GM18519 (cell line): Measurements from ENCODE around the gene DLG4.
"Not testable (repeated sequence)": the region's sequence is repeated elsewhere in the genome, so short reads cannot be mapped to it uniquely, and the experiment has no call there.

ENCODE experiments used
- ATAC-seq: cut with Tn5 transposase; IDR thresholded peaks from one replicate; pipeline ENCODE4 v1.9.1; 2021; ENCODE audit warnings: mild to moderate bottlenecking, moderate library complexity; ENCODE audit not compliant: unreplicated experiment, low FRiP score

DLG4 gene

DNA sequence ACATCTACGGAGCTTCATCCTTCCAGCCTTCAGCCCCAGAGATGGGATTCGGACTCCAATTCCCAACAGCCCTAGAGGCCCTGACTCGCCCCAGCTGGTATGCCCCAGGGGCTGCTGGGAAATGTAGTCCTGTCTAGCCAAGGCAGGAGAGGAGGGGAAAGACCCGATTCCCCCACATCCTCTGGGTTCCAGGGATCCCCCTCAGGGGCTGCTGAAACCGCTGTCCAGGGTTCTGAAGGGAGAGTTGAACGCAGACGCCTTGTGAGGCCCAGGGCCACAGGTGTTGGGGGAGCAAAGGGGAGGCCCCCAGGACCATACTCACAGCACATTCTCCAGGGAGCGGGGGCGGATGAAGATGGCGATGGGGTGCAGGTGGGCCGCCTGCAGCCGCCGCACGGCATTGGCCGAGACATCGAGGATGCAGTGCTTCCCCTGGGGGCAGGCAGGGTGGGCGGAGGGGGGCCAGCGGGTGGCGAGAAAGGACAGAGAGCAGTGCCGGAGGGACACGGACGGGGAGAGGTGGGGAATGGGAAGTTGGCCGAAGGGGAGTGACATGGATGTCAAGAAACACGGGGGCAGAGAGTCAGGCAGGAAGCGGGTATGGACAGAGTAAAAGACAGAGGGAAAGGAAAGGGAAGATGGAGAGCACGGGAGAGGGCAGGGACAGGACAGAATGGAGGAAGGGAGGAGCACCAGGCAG is 27.9 kb downstream of the DLG4 start:
- no peak for ATAC-seq

DNA sequence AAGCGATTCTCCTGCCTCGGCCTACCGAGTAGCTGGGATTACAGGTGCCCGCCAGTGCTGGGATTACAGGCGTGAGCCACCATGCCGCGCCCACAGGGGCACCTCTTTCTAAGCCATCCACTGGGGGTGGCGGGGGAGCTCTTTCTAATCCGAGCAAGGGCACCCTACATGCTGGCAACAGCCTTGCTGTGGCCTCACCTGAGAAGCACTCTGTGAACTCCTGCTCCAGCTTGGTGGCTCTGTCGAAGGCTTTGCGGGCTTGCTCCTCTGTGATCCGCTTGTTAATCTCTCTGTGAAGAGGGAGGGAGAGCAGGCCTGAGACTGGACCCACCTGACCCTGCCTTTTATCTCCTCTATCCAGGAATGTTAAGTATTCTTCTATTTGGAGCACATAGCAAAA is 28.6 kb downstream of the DLG4 start:
- no peak for ATAC-seq

DNA sequence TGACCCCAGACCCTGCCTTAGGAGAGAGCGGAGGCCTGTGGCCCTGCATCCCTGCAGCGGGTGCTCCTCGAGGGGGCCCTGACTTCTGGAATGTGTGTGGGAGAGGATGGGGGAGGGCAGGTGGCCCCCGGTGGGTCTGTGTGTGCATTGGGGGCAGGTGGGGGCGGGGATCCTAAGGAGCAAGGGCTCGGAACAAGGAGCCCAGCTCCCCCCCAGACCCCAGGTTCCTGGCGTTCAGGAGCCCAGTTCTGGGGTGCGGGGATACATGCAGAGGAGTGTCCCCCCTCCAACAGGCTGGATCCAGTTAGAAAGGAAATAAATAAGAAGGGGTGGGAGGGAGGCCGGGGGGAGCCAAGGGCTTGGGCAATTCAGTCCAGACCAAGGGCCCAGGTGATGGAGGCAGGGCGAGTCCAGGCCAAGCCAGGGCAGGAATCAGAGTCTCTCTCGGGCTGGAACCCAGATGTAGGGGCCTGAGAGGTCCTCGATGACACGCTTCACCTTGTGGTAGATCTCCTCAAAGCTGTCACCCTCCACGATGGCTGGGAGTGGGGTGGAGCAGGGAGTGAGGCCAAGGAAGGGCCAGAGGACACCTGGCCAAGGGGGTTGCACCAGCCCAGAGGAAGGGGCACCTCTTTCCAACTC is 29.2 kb downstream of the DLG4 start:
- ATAC-seq: no peak

DNA sequence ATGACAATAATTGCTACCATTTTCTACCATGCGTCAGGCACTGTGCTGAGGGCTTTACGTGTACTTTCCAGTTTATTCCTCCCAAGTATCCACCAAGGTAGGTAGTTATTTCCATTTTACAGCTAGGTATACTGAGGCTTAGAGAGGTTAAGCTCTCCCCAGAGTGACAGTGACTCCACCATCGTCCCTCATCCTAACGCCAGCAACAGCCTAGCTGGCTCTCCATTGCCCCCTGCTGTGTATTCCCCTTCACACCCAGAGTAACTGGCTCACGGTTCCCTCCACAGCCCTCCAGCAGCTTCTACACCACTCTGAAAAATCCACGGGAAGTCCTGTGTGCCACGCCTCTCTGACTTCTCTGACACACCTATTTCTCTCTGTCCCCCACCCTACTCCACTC is 33.4 kb downstream of the DLG4 start:
- ATAC-seq: no peak

DNA sequence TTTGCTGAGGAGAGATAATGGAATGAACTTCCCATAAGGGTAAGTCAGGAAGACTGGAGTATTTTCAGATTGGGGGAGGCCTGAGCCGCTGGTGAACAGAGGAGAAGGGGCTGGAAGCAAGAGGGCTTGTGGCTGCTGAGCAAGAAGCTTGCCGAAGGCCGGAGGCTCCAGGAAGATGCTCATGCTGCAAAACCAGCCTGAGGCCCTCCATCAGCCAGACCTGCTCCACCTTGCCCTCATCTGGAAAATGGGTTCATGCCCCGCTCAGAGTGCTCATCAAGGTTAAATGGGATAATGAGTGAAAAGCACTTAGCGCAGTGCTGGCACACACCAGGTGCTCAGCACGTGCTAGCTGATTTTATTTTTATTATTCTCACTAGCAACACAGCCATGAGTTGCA is 35.0 kb downstream of the DLG4 start:
- no peak for ATAC-seq

DNA sequence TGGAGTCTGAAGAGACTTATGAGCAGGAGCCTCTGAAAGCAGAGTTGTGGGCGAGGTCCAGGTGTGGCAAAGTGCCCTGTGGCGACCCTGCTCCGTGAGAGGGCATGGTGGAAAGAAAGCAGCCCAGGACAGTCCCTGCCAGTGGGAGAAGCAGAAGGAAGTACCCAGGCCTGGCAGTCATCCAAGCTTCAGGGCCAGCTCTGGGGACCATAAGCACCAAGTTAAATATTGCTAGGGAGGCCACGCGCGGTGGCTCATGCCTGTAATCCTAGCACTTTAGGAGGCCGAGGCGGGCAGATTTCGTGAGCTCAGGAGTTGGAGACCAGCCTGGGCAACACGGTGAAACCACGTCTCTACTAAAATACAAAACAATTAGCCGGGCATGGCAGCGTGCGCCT is 35.5 kb downstream of the DLG4 start:
- no peak for ATAC-seq

DNA sequence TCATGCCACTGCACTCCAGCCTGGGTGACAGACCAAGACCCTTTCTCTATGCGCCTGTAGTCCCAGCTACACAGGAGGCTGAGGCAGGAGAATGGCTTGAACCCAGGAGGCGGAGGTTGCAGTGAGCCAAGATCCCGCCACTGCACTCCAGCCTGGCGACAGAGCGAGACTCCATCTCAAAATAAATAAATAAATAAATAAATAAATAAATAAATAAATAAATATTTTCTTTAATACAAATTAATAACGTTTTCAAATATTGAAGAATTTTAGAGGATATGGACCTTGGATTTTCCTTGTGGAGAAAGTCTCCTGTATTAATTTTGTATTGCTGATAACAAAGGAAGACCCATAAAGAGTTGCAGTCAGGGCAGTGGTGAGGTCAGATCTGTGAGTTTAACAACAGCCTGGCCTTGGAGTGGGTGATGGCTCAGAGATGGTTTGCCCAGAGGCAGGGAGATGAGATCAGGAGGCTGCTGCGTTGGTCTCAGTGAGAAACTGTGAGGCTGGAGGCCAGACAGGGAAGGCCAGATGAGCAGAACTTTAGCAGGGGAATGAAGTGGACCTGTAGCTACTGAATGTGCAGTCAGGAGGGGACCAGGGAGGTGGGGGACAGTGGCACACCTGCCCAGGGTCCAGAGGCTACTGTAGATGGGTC is 36.1 kb downstream of the DLG4 start:
- no peak for ATAC-seq

DNA sequence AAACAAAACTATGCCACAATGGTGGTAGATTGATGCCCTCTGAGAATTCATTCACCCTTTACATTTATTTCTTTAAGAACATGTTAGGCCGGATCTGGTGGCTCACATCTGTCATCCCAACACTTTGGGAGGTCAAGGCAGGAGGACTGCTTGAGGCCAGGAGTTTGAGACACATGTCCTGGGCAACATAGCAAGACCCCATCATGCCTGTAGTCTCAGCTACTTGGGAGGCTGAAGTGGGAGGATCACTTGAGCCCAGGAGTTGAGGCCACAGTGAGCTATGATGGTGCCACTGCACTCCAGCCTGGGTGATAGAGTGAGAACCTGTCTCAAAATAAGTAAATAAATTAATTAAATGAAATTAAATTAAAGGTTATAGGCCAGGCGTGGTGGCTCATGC is 37.5 kb downstream of the DLG4 start:
- ATAC-seq: not testable (repeated sequence)

DNA sequence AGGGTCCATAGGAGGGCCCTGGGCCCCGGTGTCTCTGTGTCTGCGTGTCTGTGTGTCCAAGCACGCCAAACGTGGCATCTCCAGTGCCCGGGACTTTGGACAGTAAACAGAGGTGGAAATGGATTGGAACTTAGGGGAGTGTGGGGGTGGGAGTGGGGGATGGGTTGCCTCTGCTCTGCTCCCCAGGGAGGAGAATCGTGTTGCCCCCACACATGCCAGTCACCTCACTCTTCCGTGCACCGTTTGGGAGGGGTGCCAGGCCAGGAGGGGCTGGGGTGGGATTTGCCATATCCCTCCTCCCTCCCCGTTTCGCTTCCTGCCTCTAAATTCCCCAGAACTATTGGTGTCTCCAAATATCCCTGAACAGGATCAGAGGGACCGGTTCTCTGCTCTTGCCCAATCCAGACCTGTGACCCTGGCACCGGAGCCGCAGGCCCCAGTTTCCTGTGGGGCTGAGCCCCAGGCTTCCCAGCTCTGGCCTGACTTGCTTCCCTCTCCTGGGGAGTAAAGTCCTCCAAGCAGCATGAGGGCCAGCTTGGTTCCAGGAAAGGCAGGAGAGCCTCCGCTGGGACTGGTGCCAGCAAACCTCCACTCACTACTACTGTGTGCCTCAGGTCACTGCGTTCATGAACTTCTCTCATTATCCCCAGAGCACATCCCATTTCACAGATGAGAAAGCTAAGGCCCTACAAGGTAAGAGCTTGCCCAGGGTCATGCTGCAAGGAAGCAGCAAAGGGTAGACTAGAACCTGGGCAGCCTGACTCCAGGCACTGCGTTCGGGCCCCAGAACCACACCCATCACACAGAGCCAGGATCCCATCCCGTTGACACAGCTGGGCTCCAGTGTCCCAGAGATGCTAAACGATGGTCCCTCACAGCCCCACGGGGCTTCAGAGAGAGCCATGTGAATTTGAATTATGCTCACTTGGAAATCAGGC is 40.0 kb downstream of the DLG4 start, which contains the start of gene ASGR1:
ASGR1 (minus strand) TSS at position 54 of the 938 bp plus-strand sequence. CDS start 807 bp downstream, outside the sequence.
- ATAC-seq: no peak

DNA sequence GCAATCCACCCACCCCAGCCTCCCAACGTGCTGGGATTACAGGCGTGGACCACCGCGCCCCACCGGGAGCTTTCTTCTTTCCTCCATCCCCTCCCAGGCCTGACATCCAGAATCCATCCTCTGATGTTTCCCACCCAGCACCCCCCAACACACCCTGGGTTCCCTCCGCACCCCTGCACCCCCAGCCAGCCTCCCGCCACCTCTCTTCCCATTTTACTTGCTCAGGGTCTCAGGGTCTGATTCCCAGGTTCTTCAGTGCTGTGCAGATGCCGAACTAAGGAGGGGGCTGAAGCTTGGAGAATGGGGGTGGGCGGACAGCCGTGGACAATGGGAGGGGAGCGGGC is 40.7 kb downstream of the DLG4 start:
- no peak for ATAC-seq

DNA sequence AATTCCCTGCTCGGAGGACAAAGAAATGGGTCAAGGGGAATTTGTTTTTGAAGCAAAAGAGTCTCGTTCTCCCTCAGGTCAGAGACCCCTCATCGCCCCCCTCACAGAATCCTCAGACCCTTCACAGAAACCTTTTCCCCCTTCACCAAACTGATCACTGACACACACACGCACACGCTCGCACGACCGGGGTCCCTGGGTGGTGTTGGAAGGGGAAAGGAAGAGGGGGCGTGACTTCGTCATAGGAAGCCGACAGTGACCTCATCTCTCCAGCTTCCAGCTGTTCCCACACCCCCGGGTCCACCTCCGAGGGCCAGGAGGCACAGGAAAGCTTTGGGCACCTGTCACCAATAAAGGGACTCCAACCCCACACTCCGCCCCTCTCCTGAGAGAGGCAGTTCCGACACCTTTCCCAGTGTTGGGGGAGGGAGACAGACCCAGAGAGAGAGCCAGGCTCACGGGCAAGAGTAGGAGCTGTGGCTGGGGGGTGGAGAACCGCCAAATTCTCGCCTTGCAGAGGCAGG is 41.6 kb downstream of the DLG4 start:
- ATAC-seq: no peak

DNA sequence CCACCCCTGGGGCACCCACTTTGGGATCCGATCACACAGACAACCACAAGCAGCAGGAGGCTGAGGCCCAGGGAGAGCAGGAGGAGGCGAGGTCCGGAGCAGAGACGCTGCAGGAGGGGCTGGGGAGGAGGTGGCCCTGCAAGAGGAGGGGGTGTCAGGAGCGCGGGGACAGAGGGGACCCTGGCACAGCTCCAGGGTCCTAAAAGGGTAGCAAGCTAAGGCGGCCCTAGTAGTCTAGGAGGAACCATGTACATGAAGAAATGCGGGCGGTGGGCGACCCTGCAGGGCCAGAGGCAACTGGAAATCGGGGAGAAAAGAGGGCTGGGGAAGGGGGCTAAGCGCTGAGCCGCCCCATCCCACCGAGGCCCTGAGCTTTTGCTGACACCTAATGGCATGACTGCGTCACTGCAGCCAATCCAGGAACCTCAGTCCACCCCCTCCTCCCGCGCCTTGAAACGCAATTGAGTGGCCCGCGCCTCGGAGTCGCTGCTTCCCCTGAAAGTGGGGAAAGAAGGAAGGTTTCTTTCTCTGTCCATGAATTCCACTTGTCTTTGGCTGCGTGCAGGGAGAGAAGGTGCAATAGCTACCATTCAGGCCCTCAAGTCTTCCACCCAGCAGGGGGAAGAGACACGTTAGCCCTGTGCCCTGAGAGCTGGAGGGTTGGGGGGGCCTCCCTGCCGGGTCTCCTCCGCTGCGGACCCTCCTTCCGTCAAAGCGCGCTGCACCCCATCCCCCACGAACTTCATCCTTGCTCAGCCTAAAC is 42.3 kb downstream of the DLG4 start:
- no peak for ATAC-seq

DNA sequence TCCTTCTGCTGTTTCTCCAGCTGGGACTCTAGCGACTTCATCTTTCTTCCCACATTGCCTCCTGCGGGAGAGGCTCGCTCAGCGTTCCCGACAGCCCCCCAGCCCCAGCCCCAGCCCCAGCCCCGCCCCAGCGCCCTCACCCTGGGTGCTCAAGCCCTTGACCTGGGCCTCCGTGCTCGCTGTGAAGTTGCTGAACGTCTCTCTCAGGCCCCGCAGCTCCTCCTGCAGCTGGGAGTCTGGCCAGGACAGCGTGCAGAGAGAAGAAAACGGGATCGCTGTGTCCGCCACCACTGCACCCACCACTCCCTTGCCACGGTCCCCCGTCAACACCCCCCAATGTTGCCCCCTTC is 42.8 kb downstream of the DLG4 start:
- no peak for ATAC-seq

DNA sequence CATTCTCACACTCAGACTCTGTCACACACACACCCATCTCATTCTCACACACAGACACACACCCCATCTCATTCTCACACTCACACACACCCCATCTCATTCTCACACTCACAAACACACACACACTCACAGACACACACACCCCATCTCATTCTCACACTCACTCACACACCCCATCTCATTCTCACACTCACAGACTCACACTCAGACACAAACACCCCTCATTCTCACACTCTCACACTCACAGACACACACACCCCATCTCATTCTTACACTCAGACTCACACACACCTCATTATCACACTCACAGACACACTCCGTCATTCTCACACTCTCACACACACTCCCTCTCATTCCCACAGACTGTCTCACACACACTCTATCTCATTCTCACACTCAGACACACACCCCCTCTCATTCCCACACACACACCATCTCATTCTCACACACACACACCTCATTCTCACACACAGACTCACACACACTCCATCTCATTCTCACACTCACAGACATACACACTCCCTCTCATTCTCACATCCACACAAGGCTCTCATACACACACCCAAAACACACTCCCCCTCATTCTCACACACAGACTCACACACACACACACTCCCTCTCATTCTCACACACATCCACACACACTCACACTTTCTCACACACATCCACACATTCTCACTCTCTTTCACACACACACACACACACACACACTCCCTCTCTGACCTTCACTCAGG is 43.4 kb downstream of the DLG4 start:
- no peak for ATAC-seq

DNA sequence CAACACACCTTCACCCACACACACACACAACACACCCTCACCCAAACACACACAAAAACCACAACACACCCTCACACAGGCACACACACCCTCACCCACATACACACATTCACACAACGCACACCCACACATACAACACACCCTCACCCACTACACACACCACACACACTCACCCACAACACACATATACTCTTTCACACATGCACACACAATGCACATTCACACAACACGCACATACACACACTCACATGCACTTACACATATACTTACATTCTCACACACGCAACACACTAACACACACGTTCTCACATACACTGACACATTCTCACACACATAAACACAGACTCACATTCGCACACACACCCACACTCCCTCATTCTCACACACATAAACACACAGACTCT is 44.3 kb downstream of the DLG4 start:
- ATAC-seq: no peak

DNA sequence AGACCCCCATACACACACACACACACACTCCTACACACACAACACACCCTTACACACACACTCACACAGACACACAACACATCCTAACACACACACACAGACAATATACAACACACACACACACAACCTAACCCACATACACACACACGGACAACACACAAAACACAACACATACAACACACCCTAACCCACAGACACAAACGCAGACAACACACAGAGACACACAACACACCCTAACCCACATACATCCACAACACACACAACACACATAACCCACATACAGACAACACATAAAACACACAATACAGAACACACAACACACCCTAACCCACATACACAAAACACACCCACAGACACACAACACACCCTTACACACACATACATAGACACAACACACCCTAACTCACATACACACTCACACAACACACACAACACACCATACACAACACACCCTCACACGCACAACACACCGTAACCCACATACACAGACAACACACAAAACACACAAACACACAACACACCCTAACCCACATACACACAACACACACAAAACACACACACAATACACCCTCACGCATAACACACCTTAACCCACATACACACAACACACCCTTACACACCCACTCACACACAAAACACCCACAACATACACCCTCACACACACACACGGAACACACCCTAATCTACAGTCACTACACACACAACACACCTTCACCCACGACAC is 44.9 kb downstream of the DLG4 start:
- no peak for ATAC-seq

DNA sequence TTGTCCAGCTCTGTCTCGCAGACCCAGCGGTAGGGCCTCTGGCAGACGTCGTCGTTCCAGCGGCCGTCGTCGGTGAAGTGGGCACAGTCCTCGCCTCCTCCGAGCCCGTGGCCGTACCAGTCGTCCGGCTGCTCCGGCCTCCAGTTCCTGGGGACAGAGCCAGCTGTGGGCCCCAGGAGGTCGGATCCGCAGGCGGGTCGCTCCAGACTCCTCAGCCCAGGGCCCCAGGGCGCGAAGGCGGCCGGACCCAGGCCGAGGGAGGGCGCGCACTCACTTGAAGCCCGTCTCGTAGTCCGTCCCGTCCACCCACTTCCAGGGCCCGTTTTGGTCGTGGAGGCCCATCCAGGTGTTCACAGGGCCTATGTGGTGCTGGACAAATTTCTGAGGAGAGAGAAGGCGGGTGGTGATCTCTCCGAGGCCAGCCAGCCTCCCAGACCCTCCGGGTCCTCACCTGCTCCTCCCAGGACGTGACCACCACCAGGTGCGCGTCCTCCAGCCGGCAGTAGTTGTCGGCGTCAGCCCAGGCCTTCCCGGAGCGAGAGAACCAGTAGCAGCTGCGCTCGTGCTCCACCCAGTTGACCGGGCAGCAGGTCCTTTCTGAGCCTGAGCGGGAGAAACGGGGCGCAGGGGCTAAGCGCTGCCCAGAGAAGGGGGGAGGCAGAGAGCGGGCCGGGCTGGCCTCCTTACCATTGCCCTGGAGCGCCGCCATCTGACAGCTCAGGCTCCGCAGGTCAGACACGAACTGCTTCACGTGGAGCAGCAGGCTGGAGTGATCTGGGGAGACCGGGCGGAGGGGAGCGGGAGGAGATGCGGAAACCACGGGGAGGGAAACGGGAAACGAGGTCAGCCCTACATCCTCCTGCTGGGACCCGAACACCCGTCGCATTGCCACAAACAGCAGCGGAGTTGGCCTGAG is 45.7 kb downstream of the DLG4 start:
- ATAC-seq: no peak
